ENCODE data around the gene PDP2. TPM values are rescaled to one million over a fixed set of nuclear protein-coding genes. Genes with fewer than 3 reads are reported as not detected.

Gene PDP2
- total RNA-seq, 1 donor from 2014 or later = 51.8 TPM

DNA sequence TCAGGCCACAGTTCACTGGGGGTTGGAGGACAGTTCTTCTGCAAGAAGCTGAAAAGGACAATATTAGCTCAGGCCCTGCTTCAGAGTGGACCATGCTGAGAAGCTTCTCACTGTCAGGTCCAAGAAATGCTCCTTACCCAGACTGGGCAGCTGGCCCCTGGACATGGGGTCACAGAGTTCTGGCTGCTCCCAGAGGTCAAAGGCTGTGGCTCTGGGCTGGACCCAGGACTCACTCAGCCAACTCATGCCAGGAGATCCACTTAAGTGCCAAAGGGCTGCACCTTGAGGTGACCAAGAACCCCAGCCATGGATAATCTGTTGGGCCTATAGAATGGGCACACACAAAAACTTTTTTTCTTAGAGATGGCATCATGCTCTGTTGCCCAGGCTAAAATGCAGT is 59.1 kb downstream of the PDP2 start:
- Mint-ChIP-seq H3K36me3 (ENCODE audit: low read depth) (peaks cover 36% of the 10 kb centered on the region), H3K27ac (no peak overlapping the region), H3K4me3 (no peak overlapping the region), H3K27me3 (no peaks in the 10 kb centered on the region), H3K9me3 (no peaks in the 10 kb centered on the region), H3K4me1 (peaks cover 21% of the 10 kb centered on the region)
- DNase-seq = no peak
- intact Hi-C loops (cut with micrococcal nuclease) = no loop called here

DNA sequence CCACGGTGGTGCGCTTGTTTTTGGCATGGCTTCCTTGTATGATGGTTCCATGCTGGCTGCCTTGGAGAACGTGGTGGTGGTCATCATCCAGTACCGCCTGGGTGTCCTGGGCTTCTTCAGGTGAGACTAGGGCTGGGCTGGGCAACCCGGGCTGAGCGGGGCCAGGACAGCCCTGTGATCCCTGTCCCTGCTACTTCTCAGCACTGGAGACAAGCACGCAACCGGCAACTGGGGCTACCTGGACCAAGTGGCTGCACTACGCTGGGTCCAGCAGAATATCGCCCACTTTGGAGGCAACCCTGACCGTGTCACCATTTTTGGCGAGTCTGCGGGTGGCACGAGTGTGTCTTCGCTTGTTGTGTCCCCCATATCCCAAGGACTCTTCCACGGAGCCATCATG is 59.9 kb downstream of the PDP2 start:
- peaks cover 18% of the 10 kb centered on the region for H3K4me1 Mint-ChIP-seq
- H3K4me3 Mint-ChIP-seq = no peak overlapping the region
- no peak for DNase-seq
- peaks cover 36% of the 10 kb centered on the region for H3K36me3 Mint-ChIP-seq (ENCODE audit: low read depth)
- intact Hi-C loops (cut with micrococcal nuclease) = no loop called here
- no peaks in the 10 kb centered on the region for H3K27me3 Mint-ChIP-seq
- H3K9me3 Mint-ChIP-seq = no peaks in the 10 kb centered on the region
- H3K27ac Mint-ChIP-seq = no peak overlapping the region

Other genes starting within 250 kb of the PDP2 start
- 3.5 and 5.0 TPM in 2 replicates for gene CMTM4, start 183.8 kb upstream of the PDP2 start, total RNA-seq
- 51.4 and 56.5 TPM in 2 replicates for gene DYNC1LI2, start 128.9 kb upstream of the PDP2 start, total RNA-seq
- gene TERB1, start 78.9 kb upstream of the PDP2 start, total RNA-seq = 0.37 TPM in 1 of 2 replicates, not detected in the other
- 118 and 125 TPM in 2 replicates for gene NAE1, start 49.5 kb upstream of the PDP2 start, total RNA-seq
- gene CA7, start 36.1 kb upstream of the PDP2 start, total RNA-seq = 0.28 and 0.56 TPM in 2 replicates
- not detected in 2 replicates for gene CDH16, start 38.4 kb downstream of the PDP2 start, total RNA-seq
- gene RRAD, start 45.0 kb downstream of the PDP2 start, total RNA-seq = 1.3 TPM in 2 replicates
- gene CIAO2B, start 53.9 kb downstream of the PDP2 start, total RNA-seq = 170 and 176 TPM in 2 replicates
- gene CES2, start 55.0 kb downstream of the PDP2 start, total RNA-seq = 30.6 and 33.6 TPM in 2 replicates
- 6.8 and 7.0 TPM in 2 replicates for gene CES3, start 80.8 kb downstream of the PDP2 start, total RNA-seq
- gene CES4A, start 108.1 kb downstream of the PDP2 start, total RNA-seq = 27.0 and 27.5 TPM in 2 replicates
- 163 and 172 TPM in 2 replicates for gene CBFB, start 148.6 kb downstream of the PDP2 start, total RNA-seq
- 19.4 and 19.8 TPM in 2 replicates for gene PHAF1, start 229.4 kb downstream of the PDP2 start, total RNA-seq